Measurements from ENCODE around the gene MGLL. TPM values are rescaled to one million over a fixed set of nuclear protein-coding genes. Genes with fewer than 3 reads are reported as not detected.
A peak's percentile ranks its signal among the peaks of the same experiment; 100 is the strongest.

The MGLL gene
- total and polyA plus RNA-seq, 9 of the 15 experiments (the other 6 are each of a cell fraction or from before 2014, with no cell fraction given) = 0.12 to 0.32 (median 0.18) TPM; not detected in 6

DNA sequence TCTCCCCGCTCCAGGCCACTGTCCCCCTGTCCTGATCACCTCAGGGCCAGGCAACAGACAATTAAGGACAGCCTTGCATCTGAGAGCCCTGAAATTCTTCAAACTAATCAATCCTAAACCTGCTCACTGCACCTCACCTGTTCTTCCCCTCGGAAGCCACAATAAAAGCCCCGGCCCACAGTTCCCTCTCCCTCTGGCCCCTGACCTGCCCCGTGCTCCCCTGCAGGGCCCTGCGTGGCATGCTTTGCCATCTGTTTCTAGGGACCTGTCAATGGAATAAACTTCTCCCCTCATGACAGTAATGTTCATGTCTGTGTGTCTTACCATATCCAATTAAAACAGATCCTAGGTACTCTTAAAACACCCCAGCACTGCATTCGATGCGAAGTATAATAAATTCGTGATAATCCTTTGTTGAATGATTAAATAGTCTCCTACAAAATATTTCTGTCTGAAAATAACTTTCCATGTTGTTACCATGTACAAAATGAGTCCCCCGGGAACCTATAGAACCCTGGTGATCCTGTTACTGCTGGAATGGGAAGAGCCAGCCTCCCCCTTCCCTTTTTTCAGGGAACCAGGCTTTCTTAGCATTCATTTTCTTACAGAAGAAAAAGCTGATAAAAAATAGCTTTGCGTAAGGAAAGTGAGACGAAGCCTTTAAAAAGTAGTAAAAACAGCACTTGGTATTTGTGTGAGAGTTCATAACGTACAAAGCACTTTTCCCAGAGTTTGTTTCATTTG is 90.6 kb downstream of the MGLL start:
- Histone ChIP-seq H3K4me1 (replicated peaks in 1 of 2; ENCODE audit: control insufficient read depth in 2 of 2, insufficient read depth in 2 of 2, low read length in 2 of 2) (peaks cover 13 to 32% of the 10 kb centered on the region in 2 experiments; a peak in 4 of 5 replicates), H3K27ac (ENCODE audit: extremely low read depth, low read depth, low read length) (no peak overlapping the region), H3K9me3 (replicated peaks; ENCODE audit: control insufficient read depth, insufficient read depth, low read depth, low read length) (no peaks in the 10 kb centered on the region), H3K36me3 (ENCODE audit: control insufficient read depth, insufficient read depth, low read length) (no peaks in the 10 kb centered on the region), H4K20me1 (replicated peaks; ENCODE audit: control insufficient read depth, insufficient read depth, low read length) (no peaks in the 10 kb centered on the region), H3K79me2 (ENCODE audit: control insufficient read depth, insufficient read depth, low read length) (no peaks in the 10 kb centered on the region), H3K27me3 (ENCODE audit: control insufficient read depth in 2 of 2, insufficient read depth in 2 of 2, low read length in 2 of 2) (peaks cover 0 to 10% of the 10 kb centered on the region in 2 experiments; a peak in 2 of 5 replicates), H3K4me3 (no peak overlapping the region), H3K9ac (ENCODE audit: insufficient read depth in 1 of 2, low read depth in 2 of 2, low read length in 2 of 2) (no peak overlapping the region), H2AFZ (ENCODE audit: low read depth, low read length) (peak overlapping the region; percentile 47), H3K4me2 (ENCODE audit: insufficient read depth, low read length) (no peak overlapping the region), H3K9me1 (ENCODE audit: control insufficient read depth, insufficient read depth, low read length) (no peaks in the 10 kb centered on the region)
- ATAC-seq (no peak), FAIRE-seq (no peak), DNase-seq (ENCODE audit: extremely low read depth in 1 of 4, low spot score in 3 of 4) (no peak)
- in situ Hi-C loops (cut with MboI) (no loop called here), intact Hi-C loops (cut with micrococcal nuclease) (no loop called here)
- BruUV-seq (replicated peaks) = no TSS peak
- POLR2A ChIA-PET = interaction anchor here (0.8 kb wide), 1 partner anchor 780 kb away, joined by 4 read pairs; no protein-coding TSS in a partner anchor
- CTCF ChIA-PET (ENCODE audit: low intra/inter-chr PET ratio) = no interaction called here
- WGBS (ENCODE audit: insufficient coverage, low coverage, missing lambda C conversion rate) = 56% methylated on average over 9 of the region's 12 CpGs
- TF ChIP-seq ZFX (CRISPR knock-in tag; IDR thresholded peaks at IDR 0.05) (no peak), IFI16 (CRISPR knock-in tag; IDR thresholded peaks at IDR 0.05) (no peak), PURB (CRISPR knock-in tag; IDR thresholded peaks at IDR 0.05; ENCODE audit: low read depth) (no peak), TFAM (CRISPR knock-in tag; conservative IDR thresholded peaks at IDR 0.05) (no peak), SIRT6 (IDR thresholded peaks at IDR 0.05; ENCODE audit: low read depth, low read length) (no peak), ESRRA (IDR thresholded peaks at IDR 0.05; ENCODE audit: borderline replicate concordance, low read depth) (no peak), JUND (IDR thresholded peaks at IDR 0.05; ENCODE audit: borderline replicate concordance, low read depth, low read length) (no peak), JUND (tag; IDR thresholded peaks at IDR 0.05; ENCODE audit: borderline replicate concordance, low read depth, low read length) (no peak), SP1 (CRISPR knock-in tag; IDR thresholded peaks at IDR 0.05) (no peak), ZNF436 (CRISPR knock-in tag; IDR thresholded peaks at IDR 0.05) (no peak), ZFP36 (IDR thresholded peaks at IDR 0.05; ENCODE audit: low read depth, low read length, partially characterized antibody) (no peak)
- TF ChIP-seq, protein P1, sequence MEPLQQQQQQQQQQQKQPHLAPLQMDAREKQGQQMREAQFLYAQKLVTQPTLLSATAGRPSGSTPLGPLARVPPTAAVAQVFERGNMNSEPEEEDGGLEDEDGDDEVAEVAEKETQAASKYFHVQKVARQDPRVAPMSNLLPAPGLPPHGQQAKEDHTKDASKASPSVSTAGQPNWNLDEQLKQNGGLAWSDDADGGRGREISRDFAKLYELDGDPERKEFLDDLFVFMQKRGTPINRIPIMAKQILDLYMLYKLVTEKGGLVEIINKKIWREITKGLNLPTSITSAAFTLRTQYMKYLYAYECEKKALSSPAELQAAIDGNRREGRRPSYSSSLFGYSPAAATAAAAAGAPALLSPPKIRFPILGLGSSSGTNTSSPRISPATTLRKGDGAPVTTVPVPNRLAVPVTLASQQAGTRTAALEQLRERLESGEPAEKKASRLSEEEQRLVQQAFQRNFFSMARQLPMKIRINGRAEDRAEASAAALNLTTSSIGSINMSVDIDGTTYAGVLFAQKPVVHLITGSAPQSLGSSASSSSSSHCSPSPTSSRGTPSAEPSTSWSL (CRISPR knock-in tag; IDR thresholded peaks at IDR 0.05; ENCODE audit: borderline replicate concordance) = no peak
- TF ChIP-seq, protein P2, sequence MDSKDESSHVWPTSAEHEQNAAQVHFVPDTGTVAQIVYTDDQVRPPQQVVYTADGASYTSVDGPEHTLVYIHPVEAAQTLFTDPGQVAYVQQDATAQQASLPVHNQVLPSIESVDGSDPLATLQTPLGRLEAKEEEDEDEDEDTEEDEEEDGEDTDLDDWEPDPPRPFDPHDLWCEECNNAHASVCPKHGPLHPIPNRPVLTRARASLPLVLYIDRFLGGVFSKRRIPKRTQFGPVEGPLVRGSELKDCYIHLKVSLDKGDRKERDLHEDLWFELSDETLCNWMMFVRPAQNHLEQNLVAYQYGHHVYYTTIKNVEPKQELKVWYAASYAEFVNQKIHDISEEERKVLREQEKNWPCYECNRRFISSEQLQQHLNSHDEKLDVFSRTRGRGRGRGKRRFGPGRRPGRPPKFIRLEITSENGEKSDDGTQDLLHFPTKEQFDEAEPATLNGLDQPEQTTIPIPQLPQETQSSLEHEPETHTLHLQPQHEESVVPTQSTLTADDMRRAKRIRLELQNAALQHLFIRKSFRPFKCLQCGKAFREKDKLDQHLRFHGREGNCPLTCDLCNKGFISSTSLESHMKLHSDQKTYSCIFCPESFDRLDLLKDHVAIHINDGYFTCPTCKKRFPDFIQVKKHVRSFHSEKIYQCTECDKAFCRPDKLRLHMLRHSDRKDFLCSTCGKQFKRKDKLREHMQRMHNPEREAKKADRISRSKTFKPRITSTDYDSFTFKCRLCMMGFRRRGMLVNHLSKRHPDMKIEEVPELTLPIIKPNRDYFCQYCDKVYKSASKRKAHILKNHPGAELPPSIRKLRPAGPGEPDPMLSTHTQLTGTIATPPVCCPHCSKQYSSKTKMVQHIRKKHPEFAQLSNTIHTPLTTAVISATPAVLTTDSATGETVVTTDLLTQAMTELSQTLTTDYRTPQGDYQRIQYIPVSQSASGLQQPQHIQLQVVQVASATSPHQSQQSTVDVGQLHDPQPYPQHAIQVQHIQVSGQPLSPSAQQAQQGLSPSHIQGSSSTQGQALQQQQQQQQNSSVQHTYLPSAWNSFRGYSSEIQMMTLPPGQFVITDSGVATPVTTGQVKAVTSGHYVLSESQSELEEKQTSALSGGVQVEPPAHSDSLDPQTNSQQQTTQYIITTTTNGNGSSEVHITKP (IDR thresholded peaks at IDR 0.05; ENCODE audit: partially characterized antibody) = no peak
- TF ChIP-seq, protein P3, sequence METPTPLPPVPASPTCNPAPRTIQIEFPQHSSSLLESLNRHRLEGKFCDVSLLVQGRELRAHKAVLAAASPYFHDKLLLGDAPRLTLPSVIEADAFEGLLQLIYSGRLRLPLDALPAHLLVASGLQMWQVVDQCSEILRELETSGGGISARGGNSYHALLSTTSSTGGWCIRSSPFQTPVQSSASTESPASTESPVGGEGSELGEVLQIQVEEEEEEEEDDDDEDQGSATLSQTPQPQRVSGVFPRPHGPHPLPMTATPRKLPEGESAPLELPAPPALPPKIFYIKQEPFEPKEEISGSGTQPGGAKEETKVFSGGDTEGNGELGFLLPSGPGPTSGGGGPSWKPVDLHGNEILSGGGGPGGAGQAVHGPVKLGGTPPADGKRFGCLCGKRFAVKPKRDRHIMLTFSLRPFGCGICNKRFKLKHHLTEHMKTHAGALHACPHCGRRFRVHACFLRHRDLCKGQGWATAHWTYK (CRISPR knock-in tag; IDR thresholded peaks at IDR 0.05) = no peak
